ENCODE data around the gene PTPN2.

Gene PTPN2

DNA sequence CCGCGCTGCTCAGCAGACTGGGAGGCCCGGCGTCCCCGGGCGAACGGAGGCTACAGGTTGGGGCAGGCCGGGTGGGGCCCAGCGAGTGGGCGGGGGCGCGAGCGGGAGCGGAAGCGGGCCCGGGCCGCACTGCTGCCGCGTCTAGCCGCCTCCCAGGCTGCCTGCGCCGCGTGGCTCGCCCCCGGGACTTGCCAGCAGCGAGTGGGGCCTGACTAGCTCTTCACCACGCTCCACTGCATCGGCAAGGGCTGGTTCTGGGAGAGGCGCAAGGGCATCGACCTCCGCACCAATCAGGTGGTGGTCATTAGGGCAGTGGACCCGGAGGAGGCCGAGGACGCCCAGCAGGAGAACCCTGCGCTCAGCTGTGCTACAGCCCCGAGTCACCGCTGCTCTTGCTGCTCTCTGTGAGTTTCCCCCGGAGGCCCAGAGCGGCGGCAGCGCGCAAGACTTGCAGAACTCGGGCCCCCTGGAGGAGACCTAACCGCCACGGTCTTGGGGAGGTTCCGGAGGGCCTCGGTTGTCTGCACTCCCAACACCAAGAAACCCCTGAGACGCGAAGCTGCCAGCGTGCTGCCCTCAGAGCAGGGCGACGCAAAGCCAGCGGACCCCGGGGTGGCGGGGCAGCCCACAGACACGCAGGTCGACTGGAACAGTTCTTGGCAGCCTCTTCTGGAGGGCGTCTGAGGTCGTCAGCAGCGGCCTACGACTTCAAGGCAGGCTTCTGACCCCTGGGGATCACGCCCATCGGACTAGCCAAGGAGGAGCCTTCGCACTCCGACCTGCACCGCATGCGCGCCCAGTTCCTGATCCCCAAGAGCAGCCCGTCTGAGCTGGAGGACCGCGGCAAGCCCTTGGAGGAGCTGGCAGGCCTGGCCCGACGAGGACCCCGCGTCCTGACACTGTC, 27.2 kb upstream of the PTPN2 start:
- POLR2A ChIA-PET, result interaction anchor here (1.6 kb wide), 1 partner anchor 37 kb away, joined by 4 read pairs; no protein-coding TSS in a partner anchor
- Histone ChIP-seq H3K4me1 (ENCODE audit: control insufficient read depth, insufficient read depth, low read length) (peaks cover 9% of the 10 kb centered on the region; the same call in 1 of the 2 replicates), H3K9me3 (ENCODE audit: control insufficient read depth, insufficient read depth, low read depth, low read length) (no peaks in the 10 kb centered on the region), H3K27ac (ENCODE audit: extremely low read depth, low read depth, low read length) (no peak overlapping the region), H3K36me3 (ENCODE audit: control insufficient read depth in 2 of 2, insufficient read depth in 1 of 2, low read length in 2 of 2) (no peaks in the 10 kb centered on the region), H3K4me3 (ENCODE audit: low read depth, low read length) (no peak overlapping the region)
- TF ChIP-seq SETDB1 (IDR thresholded peaks at IDR 0.05; ENCODE audit: insufficient read length, low read length) (no peak), GLI4 (tag by site-specific recombination; IDR thresholded peaks at IDR 0.05) (no peak), ZEB2 (tag by site-specific recombination; IDR thresholded peaks at IDR 0.05) (no peak), ZNF791 (tag by site-specific recombination; IDR thresholded peaks at IDR 0.05) (no peak), ZNF157 (tag by site-specific recombination; IDR thresholded peaks at IDR 0.05) (no peak), SP7 (tag by site-specific recombination; IDR thresholded peaks at IDR 0.05) (no peak), ZNF548 (tag by site-specific recombination; IDR thresholded peaks at IDR 0.05) (no peak)
- CTCF ChIA-PET, result interaction anchor here (0.6 kb wide), 1 partner anchor 17 kb away, joined by 4 read pairs; no protein-coding TSS in a partner anchor

DNA sequence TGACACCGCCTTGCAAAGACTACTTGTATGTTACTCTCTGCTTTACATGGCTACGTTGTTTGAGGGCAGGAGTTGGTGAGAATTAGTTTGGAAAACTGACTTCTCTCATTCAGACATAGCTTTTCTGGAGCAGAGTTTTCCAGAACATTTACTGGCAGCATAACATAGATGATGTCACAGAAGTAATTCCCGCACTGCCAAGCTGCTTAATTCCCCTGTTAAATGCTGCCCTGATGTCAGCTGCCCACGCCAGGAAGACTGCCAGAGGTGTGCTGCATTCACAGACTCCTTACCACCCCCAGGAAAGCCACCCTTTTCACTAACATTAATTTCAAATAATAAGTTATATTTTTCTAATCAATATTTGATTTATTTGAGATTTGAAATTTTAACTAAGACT, 24.7 kb upstream of the PTPN2 start:
- TF ChIP-seq, protein P1, sequence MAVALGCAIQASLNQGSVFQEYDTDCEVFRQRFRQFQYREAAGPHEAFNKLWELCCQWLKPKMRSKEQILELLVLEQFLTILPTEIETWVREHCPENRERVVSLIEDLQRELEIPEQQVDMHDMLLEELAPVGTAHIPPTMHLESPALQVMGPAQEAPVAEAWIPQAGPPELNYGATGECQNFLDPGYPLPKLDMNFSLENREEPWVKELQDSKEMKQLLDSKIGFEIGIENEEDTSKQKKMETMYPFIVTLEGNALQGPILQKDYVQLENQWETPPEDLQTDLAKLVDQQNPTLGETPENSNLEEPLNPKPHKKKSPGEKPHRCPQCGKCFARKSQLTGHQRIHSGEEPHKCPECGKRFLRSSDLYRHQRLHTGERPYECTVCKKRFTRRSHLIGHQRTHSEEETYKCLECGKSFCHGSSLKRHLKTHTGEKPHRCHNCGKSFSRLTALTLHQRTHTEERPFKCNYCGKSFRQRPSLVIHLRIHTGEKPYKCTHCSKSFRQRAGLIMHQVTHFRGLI (tag by site-specific recombination; IDR thresholded peaks at IDR 0.05), result no peak
- TF ChIP-seq ZNF600 (tag by site-specific recombination; IDR thresholded peaks at IDR 0.05), result peak; percentile 31; the same call in 1 of the 2 replicates
- 0 out of 2 replicates have a peak, but pooled peaks have one; percentile 13 for TF ChIP-seq ZNF366 (tag by site-specific recombination; conservative IDR thresholded peaks at IDR 0.05)
- Histone ChIP-seq H3K27ac (ENCODE audit: extremely low read depth, low read depth, low read length) (no peak overlapping the region), H3K4me1 (ENCODE audit: control insufficient read depth, insufficient read depth, low read length) (peaks cover 9% of the 10 kb centered on the region; the same call in 1 of the 2 replicates), H3K4me3 (ENCODE audit: low read depth, low read length) (no peak overlapping the region), H3K36me3 (ENCODE audit: control insufficient read depth in 2 of 2, insufficient read depth in 1 of 2, low read length in 2 of 2) (no peaks in the 10 kb centered on the region), H3K9me3 (ENCODE audit: control insufficient read depth, insufficient read depth, low read depth, low read length) (no peaks in the 10 kb centered on the region)
- ChIA-PET POLR2A (interaction anchor here (0.5 to 0.6 kb wide), 2 partner anchors 25 to 129 kb away, joined by 3 read pairs; no protein-coding TSS in a partner anchor), CTCF (interaction anchor here (0.5 to 1.7 kb wide), 3 partner anchors 15 to 412 kb away, joined by 3 to 7 read pairs (median 3); no protein-coding TSS in a partner anchor)

DNA sequence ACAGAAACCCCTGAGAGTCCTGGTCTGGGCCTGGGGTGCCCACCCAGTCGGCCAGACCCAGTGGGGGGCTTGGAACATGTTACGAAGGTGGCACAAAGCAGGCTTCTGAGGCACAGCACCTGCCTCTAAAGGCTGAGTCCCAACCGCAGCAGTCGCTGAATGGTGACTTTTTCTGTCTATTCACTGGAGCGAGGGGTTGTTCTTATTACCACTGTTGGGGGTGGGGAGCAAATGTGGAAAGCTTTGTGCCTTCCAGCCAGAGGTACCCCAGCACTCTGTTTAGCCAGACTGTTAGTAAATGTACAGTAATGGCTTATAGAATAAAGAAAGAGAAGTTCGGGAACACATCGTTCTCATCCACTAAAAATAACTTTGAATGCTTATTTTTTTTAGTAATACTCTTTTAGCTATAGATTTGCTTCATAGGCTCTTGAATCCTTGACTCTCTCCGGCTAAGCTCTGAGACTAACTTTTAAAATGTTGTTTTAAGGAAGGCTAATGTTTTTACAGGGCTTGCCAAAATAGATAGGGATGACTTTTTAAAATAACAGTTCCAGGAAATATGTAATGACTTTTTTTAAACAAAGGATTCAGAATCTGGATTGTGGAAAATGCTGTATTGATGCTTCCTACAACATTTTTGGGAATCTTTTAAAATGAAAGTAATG, 23.4 kb upstream of the PTPN2 start:
- Histone ChIP-seq H3K4me3 (ENCODE audit: low read depth, low read length) (no peak overlapping the region), H3K4me1 (ENCODE audit: control insufficient read depth, insufficient read depth, low read length) (peaks cover 9% of the 10 kb centered on the region; the same call in 1 of the 2 replicates), H3K36me3 (ENCODE audit: control insufficient read depth in 2 of 2, insufficient read depth in 1 of 2, low read length in 2 of 2) (no peaks in the 10 kb centered on the region), H3K27ac (ENCODE audit: extremely low read depth, low read depth, low read length) (no peak overlapping the region; the same call in 1 of the 2 replicates), H3K9me3 (ENCODE audit: control insufficient read depth, insufficient read depth, low read depth, low read length) (no peaks in the 10 kb centered on the region)
- CTCF ChIA-PET, result interaction anchor here (0.5 to 1.7 kb wide), 8 partner anchors 12 to 303 kb away, joined by 3 to 7 read pairs (median 3); no protein-coding TSS in a partner anchor
- POLR2A ChIA-PET, result interaction anchor here (1.6 kb wide), 1 partner anchor 23 kb away, joined by 6 read pairs; the partner anchor contains the start of gene PTPN2
- TF ChIP-seq IKZF3 (tag by site-specific recombination; IDR thresholded peaks at IDR 0.05) (no peak), ZNF670 (tag by site-specific recombination; IDR thresholded peaks at IDR 0.05; ENCODE audit: low read depth) (no peak), ZNF37A (tag by site-specific recombination; IDR thresholded peaks at IDR 0.05) (no peak), ZNF830 (tag by site-specific recombination; IDR thresholded peaks at IDR 0.05; ENCODE audit: low read depth) (no peak), ZNF48 (tag by site-specific recombination; IDR thresholded peaks at IDR 0.05) (no peak), ZNF202 (tag by site-specific recombination; IDR thresholded peaks at IDR 0.05; ENCODE audit: borderline replicate concordance) (no peak), KLF1 (tag by site-specific recombination; IDR thresholded peaks at IDR 0.05) (no peak), ZNF621 (tag by site-specific recombination; IDR thresholded peaks at IDR 0.05) (no peak), ZNF521 (tag by site-specific recombination; IDR thresholded peaks at IDR 0.05) (no peak), ZNF292 (tag by site-specific recombination; IDR thresholded peaks at IDR 0.05; ENCODE audit: borderline replicate concordance, low read depth) (no peak)
- TF ChIP-seq, protein P2, sequence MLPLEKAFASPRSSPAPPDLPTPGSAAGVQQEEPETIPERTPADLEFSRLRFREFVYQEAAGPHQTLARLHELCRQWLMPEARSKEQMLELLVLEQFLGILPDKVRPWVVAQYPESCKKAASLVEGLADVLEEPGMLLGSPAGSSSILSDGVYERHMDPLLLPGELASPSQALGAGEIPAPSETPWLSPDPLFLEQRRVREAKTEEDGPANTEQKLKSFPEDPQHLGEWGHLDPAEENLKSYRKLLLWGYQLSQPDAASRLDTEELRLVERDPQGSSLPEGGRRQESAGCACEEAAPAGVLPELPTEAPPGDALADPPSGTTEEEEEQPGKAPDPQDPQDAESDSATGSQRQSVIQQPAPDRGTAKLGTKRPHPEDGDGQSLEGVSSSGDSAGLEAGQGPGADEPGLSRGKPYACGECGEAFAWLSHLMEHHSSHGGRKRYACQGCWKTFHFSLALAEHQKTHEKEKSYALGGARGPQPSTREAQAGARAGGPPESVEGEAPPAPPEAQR (tag by site-specific recombination; IDR thresholded peaks at IDR 0.05), result no peak
- TF ChIP-seq, protein P1 (tag by site-specific recombination; IDR thresholded peaks at IDR 0.05), result no peak
- TF ChIP-seq, protein P3, sequence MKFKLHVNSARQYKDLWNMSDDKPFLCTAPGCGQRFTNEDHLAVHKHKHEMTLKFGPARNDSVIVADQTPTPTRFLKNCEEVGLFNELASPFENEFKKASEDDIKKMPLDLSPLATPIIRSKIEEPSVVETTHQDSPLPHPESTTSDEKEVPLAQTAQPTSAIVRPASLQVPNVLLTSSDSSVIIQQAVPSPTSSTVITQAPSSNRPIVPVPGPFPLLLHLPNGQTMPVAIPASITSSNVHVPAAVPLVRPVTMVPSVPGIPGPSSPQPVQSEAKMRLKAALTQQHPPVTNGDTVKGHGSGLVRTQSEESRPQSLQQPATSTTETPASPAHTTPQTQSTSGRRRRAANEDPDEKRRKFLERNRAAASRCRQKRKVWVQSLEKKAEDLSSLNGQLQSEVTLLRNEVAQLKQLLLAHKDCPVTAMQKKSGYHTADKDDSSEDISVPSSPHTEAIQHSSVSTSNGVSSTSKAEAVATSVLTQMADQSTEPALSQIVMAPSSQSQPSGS (tag by site-specific recombination; IDR thresholded peaks at IDR 0.05; ENCODE audit: low read depth), result no peak
